Heart right ventricle (tissue), 16 donors: Measurements from ENCODE around the gene KCNAB2. TPM values are rescaled to one million over a fixed set of nuclear protein-coding genes. Genes with fewer than 3 reads are reported as not detected.

Source experiments
- ATAC-seq, 8 donors: fragments of 200-7000 bp; cut with Tn5 transposase; one replicate each; pipeline ENCODE4 v1.9.1; 2020; ENCODE audit warnings: mild to moderate bottlenecking in 8 of 8, moderate library complexity in 8 of 8, moderate number of reproducible peaks in 1 of 8
- DNase-seq, 2 donors: peaks; one replicate each; pipeline ENCODE4 v3.0.0-alpha.2; 2020
- H3K27ac ChIP-seq, 10 donors: fragments of 200-600 bp; sonication (generic) in 2 of 10; one replicate each; pipeline versions ENCODE4 v1.5.0 to v1.8.0; 2020 to 2022; ENCODE audit warnings: mild to moderate bottlenecking in 3 of 10
- H3K27me3 ChIP-seq, 7 donors: fragments of 200-600 bp; one replicate each; pipeline ENCODE4 v1.8.0; 2021 to 2022; ENCODE audit warnings: mild to moderate bottlenecking in 2 of 7
- H3K36me3 ChIP-seq, 9 donors: fragments of 200-600 bp; sonication (generic) in 1 of 9; one replicate each; pipeline versions ENCODE4 v1.5.0 to v1.8.0; 2020 to 2022; ENCODE audit warnings: mild to moderate bottlenecking in 2 of 9
- H3K4me1 ChIP-seq, 9 donors: fragments of 200-600 bp; sonication (generic) in 1 of 9; one replicate each; pipeline versions ENCODE4 v1.5.0 to v1.8.0; 2020 to 2022; ENCODE audit warnings: mild to moderate bottlenecking in 4 of 9
- H3K4me3 ChIP-seq, 10 donors: fragments of 200-600 bp; sonication (generic) in 2 of 10; one replicate each; pipeline versions ENCODE4 v1.5.0 to v1.8.0; 2020 to 2022; ENCODE audit warnings: mild to moderate bottlenecking in 7 of 10, moderate library complexity in 2 of 10
- H3K9me3 ChIP-seq, 11 donors: fragments of 200-600 bp in 10 of 11; sonication (generic) in 2 of 11; one replicate each; pipeline versions ENCODE4 v1.5.0 to v1.8.0; 2013 to 2022; ENCODE audit warnings: mild to moderate bottlenecking in 2 of 11, control low read depth in 1 of 11, moderate library complexity in 1 of 11
- WGBS, 2 donors: extraction: QIAGEN DNeasy Blood & Tissue Kit; methylation state at CpG; one replicate each; pipeline ENCODE4 v1.1.7; 2013; ENCODE audit warnings: inconsistent platforms in 1 of 2; 5-methylcytosine and 5-hydroxymethylcytosine counted together
- intact Hi-C, 10 donors: fragments of 100-400 bp; cut with DNase I; formaldehyde crosslinking; loops; one replicate each; pipeline versions ENCODE4 v1.11.1 to v1.14.2; 2022
- polyA plus RNA-seq, 2 donors: library from polyadenylated mRNA; stranded (reverse); fragments of 200-250 nt; gene quantifications; one replicate each; pipeline ENCODE4 v1.2.3, GENCODE V29; 2013
- total RNA-seq, 10 donors: library from RNA; stranded (reverse); fragmentation: NEBNext Ultra II Directional in 3 of 10; extraction: Animal tissue kit (Norgen Biotek cat#: 25700) in 3 of 10; gene quantifications; one replicate each; pipeline versions ENCODE4 v1.2.1 to v1.2.4, GENCODE V29; 2021 to 2023
- TF ChIP-seq, protein P1 (sequence below), 9 donors: fragments of 200-600 bp; sonication (generic) in 2 of 9; IDR thresholded peaks; one replicate each; pipeline versions ENCODE4 v1.5.0 to v1.8.0; 2021 to 2022; ENCODE audit warnings: antibody characterized with exemption in 9 of 9, mild to moderate bottlenecking in 5 of 9, moderate library complexity in 1 of 9
- donor health status: Arrhythmogenic right ventricular cardiomyopathy.
- donor health status: ischemic (EF 13 %, LVEDD 7.1; RV severe dilation, severe dysfunction).
- donor health status: healthy with polysubstance abuse.
- donor health status: DM: no; HTN: yes; CAD: no.
- donor health status: DM: no; HTN: no; CAD: no.
- donor health status: ischemic (EF 25% LVEDD 6.9; RV normal size, moderate dysfunction).
- donor health status: ischemic (EF 25% LVEDD 5.7; RV mildly dilated, moderate dysfunction).
- donor health status: healthy.
- donor health status: DM: yes; HTN: yes; CAD: no.
- donor health status: Ischemic cardiomyopathy.
- donor health status: ischemic (EF 35%, LVEDD 5.7; RV mildly dilated, moderate dysfunction).
- donor health status: nonischemic (EF 11% LVEDD 7.7; RV severe dilation, severe dysfunction).
- donor health status: DM: yes; HTN: yes; CAD: no.
- donor health status: PGD.
- donor health status: ischemic (EF 29% LVEDD 5.4; RV normal size, mild dysfunction).
- donor health status: nonischemic (EF 23%, LVEDD 6.1; RV moderate dilation, normal function).

KCNAB2 gene
- total and polyA plus RNA-seq, 12 donors: 4.7 to 41.5 (median 21.8) TPM

GRCh38 chr1:6091823-6092109 is 46.1 kb downstream of the KCNAB2 start:
- no peaks in the 10 kb centered on the region for H3K9me3 ChIP-seq
- intact Hi-C loops: no loop called here
- 86 to 90% methylated on average over 10 of the region's 10 CpGs for WGBS, 2 donors
- no peak overlapping the region for H3K4me3 ChIP-seq
- H3K4me1 ChIP-seq: peaks cover 0 to 5% (median 0%) of the 10 kb centered on the region in 9 donors
- ATAC-seq (no peak), DNase-seq (peak in 1 of 2 donors; percentile 2)
- H3K36me3 ChIP-seq: peaks cover 0 to 82% (median 0%) of the 10 kb centered on the region in 9 donors
- no peaks in the 10 kb centered on the region for H3K27me3 ChIP-seq
- TF ChIP-seq, protein P1, sequence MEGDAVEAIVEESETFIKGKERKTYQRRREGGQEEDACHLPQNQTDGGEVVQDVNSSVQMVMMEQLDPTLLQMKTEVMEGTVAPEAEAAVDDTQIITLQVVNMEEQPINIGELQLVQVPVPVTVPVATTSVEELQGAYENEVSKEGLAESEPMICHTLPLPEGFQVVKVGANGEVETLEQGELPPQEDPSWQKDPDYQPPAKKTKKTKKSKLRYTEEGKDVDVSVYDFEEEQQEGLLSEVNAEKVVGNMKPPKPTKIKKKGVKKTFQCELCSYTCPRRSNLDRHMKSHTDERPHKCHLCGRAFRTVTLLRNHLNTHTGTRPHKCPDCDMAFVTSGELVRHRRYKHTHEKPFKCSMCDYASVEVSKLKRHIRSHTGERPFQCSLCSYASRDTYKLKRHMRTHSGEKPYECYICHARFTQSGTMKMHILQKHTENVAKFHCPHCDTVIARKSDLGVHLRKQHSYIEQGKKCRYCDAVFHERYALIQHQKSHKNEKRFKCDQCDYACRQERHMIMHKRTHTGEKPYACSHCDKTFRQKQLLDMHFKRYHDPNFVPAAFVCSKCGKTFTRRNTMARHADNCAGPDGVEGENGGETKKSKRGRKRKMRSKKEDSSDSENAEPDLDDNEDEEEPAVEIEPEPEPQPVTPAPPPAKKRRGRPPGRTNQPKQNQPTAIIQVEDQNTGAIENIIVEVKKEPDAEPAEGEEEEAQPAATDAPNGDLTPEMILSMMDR (IDR thresholded peaks at IDR 0.05): no peak
- H3K27ac ChIP-seq: no peak overlapping the region

DNA sequence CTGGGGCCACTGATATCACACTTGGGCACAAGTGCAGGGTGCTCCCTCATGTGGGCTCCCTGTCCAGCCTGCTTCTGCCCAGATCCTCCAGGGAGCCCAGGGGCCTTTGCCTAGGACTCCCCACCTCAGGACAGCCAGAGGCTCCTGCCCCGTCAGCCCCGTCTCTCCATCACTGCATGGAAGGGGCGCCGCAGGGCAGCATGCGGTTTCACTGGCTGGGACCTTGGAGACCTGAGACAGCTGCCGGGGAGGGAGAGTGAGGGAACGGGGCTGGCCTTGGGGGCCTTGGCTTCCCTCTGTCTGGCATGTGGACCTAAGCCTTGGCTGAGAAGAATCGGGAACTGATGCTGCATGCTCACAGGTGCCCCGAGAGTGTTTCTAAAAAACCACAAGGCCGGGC is 46.5 kb downstream of the KCNAB2 start:
- Histone ChIP-seq H3K9me3 (no peaks in the 10 kb centered on the region), H3K4me1 (peaks cover 0 to 4% (median 0%) of the 10 kb centered on the region in 9 donors), H3K36me3 (peaks cover 0 to 85% (median 0%) of the 10 kb centered on the region in 9 donors), H3K4me3 (no peak overlapping the region), H3K27ac (no peak overlapping the region), H3K27me3 (no peaks in the 10 kb centered on the region)
- WGBS, 2 donors: 81 to 90% methylated on average over 10 of the region's 10 CpGs
- DNase-seq (peak in 1 of 2 donors; percentile 2), ATAC-seq (no peak)
- intact Hi-C loops: no loop called here
- TF ChIP-seq, protein P1 (IDR thresholded peaks at IDR 0.05): no peak

- H3K36me3 ChIP-seq: peaks cover 0 to 88% (median 0%) of the 10 kb centered on the region in 9 donors
- no peak overlapping the region for H3K27ac ChIP-seq
- TF ChIP-seq, protein P1 (IDR thresholded peaks at IDR 0.05): no peak
- ATAC-seq (no peak), DNase-seq (peak in 1 of 2 donors; percentile 4)
- no peak overlapping the region for H3K4me3 ChIP-seq
- H3K27me3 ChIP-seq: no peaks in the 10 kb centered on the region
- no peaks in the 10 kb centered on the region for H3K9me3 ChIP-seq
- H3K4me1 ChIP-seq: peaks cover 0 to 7% (median 0%) of the 10 kb centered on the region in 9 donors
- intact Hi-C loops: no loop called here
- WGBS, 2 donors: 69 to 71% methylated on average over 10 of the region's 10 CpGs
Observed at GRCh38 chr1:6093071-6093470, 47.4 kb downstream of the KCNAB2 start.

GRCh38 chr1:6093611-6094010 is 47.9 kb downstream of the KCNAB2 start:
- H3K4me3 ChIP-seq: no peak overlapping the region
- peaks cover 0 to 92% (median 0%) of the 10 kb centered on the region in 9 donors for H3K36me3 ChIP-seq
- no peaks in the 10 kb centered on the region for H3K9me3 ChIP-seq
- no peaks in the 10 kb centered on the region for H3K27me3 ChIP-seq
- peaks cover 0 to 10% (median 0%) of the 10 kb centered on the region in 9 donors for H3K4me1 ChIP-seq
- no peak overlapping the region for H3K27ac ChIP-seq
- TF ChIP-seq, protein P1 (IDR thresholded peaks at IDR 0.05): no peak
- intact Hi-C loops: no loop called here
- ATAC-seq (no peak), DNase-seq (peak in 1 of 2 donors; percentile 2)
- WGBS, 2 donors: 87 to 88% methylated on average over 9 of the region's 9 CpGs
